ENCODE measurements around the gene ZNF319. TPM values are rescaled to one million over a fixed set of nuclear protein-coding genes. Genes with fewer than 3 reads are reported as not detected.

The ZNF319 gene
- total RNA-seq, 2 experiments from 2014 or later = 4.7 to 12.7 TPM

DNA sequence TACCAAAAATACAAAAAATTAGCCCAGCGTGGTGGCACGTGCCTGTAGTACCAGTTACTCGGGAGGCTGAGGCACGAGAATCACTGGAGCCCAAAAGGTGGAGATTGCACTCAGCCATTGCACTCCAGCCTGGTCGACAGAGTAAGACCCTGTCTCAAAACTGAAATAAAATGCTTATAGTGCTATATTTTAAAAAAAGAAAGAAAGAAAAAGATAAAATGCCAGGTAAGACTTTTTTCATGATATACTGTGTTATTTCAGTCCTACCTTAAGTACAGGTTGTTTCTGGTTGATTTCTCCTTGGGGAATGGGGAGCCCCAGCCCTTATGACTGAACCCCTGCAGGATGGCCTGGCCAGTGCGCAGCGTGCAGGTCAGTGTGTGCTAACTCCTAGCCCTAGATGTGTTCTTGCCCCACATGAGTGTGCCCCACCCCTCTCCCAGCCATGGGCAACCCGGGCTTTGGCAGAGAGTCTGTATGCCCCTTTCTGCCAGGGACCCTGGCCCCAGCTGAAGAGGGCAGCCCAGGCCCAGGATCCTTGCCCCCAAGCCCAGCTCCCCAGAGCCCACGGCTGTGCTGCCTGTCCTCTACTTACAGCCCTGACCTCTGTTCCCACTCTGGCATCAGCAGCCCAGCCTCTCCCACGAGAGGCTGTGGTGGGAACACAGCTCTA is 30.9 kb downstream of the ZNF319 start:
- ChIA-PET POLR2A (interaction anchor here (0.7 to 0.8 kb wide), 2 partner anchors 24 to 1349 kb away, joined by 3 to 4 read pairs; no protein-coding TSS in a partner anchor), CTCF (ENCODE audit: unreplicated experiment) (no interaction called here)
- no TSS peak for BruUV-seq (replicated peaks)
- no peak for DNase-seq (ENCODE audit: low spot score)
- no peaks in the 10 kb centered on the region for H3K4me1 ChIP-seq (ENCODE audit: insufficient read depth, low read length, poor library complexity, severe bottlenecking)
- no peaks in the 10 kb centered on the region for H3K79me2 ChIP-seq (ENCODE audit: insufficient read depth, low read depth, low read length)
- no peak overlapping the region for H3K27ac ChIP-seq (ENCODE audit: low read depth, low read length, poor library complexity, severe bottlenecking)
- H3K4me3 ChIP-seq (ENCODE audit: low read depth, low read length, poor library complexity, severe bottlenecking) = no peak overlapping the region
- no peak for TF ChIP-seq EZH2phosphoT487 (IDR thresholded peaks at IDR 0.05; ENCODE audit: borderline replicate concordance, low read depth, low read length)
- TF ChIP-seq, protein P1, sequence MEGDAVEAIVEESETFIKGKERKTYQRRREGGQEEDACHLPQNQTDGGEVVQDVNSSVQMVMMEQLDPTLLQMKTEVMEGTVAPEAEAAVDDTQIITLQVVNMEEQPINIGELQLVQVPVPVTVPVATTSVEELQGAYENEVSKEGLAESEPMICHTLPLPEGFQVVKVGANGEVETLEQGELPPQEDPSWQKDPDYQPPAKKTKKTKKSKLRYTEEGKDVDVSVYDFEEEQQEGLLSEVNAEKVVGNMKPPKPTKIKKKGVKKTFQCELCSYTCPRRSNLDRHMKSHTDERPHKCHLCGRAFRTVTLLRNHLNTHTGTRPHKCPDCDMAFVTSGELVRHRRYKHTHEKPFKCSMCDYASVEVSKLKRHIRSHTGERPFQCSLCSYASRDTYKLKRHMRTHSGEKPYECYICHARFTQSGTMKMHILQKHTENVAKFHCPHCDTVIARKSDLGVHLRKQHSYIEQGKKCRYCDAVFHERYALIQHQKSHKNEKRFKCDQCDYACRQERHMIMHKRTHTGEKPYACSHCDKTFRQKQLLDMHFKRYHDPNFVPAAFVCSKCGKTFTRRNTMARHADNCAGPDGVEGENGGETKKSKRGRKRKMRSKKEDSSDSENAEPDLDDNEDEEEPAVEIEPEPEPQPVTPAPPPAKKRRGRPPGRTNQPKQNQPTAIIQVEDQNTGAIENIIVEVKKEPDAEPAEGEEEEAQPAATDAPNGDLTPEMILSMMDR (conservative IDR thresholded peaks at IDR 0.05; ENCODE audit: low read length) = no peak
- no peak overlapping the region for H3K4me2 ChIP-seq (ENCODE audit: low read length)
- H4K20me1 ChIP-seq (ENCODE audit: insufficient read depth, low read length) = no peaks in the 10 kb centered on the region
- no peaks in the 10 kb centered on the region for H3K36me3 ChIP-seq (ENCODE audit: insufficient read depth, low read length)
- H2AFZ ChIP-seq (ENCODE audit: low read length) = no peak overlapping the region
- no peaks in the 10 kb centered on the region for H3K9me2 ChIP-seq (ENCODE audit: insufficient read depth, low read length)
- intact Hi-C loops (cut with micrococcal nuclease; ENCODE audit: unreplicated experiment) = no loop called here
- H3K9me3 ChIP-seq (ENCODE audit: low read length) = no peaks in the 10 kb centered on the region

DNA sequence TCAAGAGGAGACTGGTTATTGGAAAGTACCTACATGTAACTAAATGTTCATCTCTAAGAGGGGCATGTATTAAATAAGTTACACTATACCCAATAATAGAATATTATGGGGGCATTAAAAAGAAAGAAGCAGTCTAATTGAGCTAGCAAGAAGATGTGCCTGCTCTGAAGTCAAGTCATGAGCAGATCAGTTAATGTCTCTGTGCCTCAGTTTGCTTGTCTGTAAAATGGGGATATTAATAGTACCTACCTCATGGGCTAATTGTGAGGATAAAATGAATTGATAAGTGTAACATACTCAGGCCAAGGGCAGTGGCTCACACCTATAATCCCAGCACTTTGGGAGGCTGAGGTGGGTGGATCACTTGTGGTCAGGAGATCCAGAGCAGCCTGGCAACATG is 32.6 kb downstream of the ZNF319 start:
- no TSS peak for BruUV-seq (replicated peaks)
- no peak overlapping the region for H3K4me3 ChIP-seq (ENCODE audit: low read depth, low read length, poor library complexity, severe bottlenecking)
- H3K9me3 ChIP-seq (ENCODE audit: low read length) = no peaks in the 10 kb centered on the region
- ChIA-PET POLR2A (no interaction called here), CTCF (ENCODE audit: unreplicated experiment) (no interaction called here)
- no peaks in the 10 kb centered on the region for H4K20me1 ChIP-seq (ENCODE audit: insufficient read depth, low read length)
- H3K4me1 ChIP-seq (ENCODE audit: insufficient read depth, low read length, poor library complexity, severe bottlenecking) = no peaks in the 10 kb centered on the region
- H2AFZ ChIP-seq (ENCODE audit: low read length) = no peak overlapping the region
- no peak for DNase-seq (ENCODE audit: low spot score)
- TF ChIP-seq EZH2phosphoT487 (IDR thresholded peaks at IDR 0.05; ENCODE audit: borderline replicate concordance, low read depth, low read length) = no peak
- TF ChIP-seq, protein P1 (conservative IDR thresholded peaks at IDR 0.05; ENCODE audit: low read length) = no peak
- intact Hi-C loops (cut with micrococcal nuclease; ENCODE audit: unreplicated experiment) = no loop called here
- no peaks in the 10 kb centered on the region for H3K79me2 ChIP-seq (ENCODE audit: insufficient read depth, low read depth, low read length)
- no peaks in the 10 kb centered on the region for H3K9me2 ChIP-seq (ENCODE audit: insufficient read depth, low read length)
- no peak overlapping the region for H3K27ac ChIP-seq (ENCODE audit: low read depth, low read length, poor library complexity, severe bottlenecking)
- no peaks in the 10 kb centered on the region for H3K36me3 ChIP-seq (ENCODE audit: insufficient read depth, low read length)
- no peak overlapping the region for H3K4me2 ChIP-seq (ENCODE audit: low read length)

DNA sequence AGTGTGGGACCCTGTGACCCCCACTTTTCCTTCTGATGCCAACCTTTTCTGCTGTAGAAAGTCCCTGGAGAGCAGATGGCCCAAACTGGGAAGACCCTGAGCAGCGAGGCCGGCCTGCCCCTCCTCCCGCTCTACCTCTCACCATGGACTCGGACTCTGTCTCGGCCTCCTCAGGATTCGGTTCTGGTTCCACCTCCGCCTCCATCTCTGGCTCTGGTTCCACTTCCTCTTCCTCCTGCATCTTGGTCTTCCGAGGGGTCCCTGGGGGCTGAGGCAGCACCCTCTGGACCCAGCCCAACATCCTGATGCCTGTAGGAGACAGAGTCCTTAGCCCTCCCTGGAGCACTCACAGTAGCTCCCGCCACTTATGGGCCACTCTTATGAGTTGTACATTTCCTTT is 33.5 kb downstream of the ZNF319 start:
- H4K20me1 ChIP-seq (ENCODE audit: insufficient read depth, low read length) = no peaks in the 10 kb centered on the region
- H3K9me2 ChIP-seq (ENCODE audit: insufficient read depth, low read length) = no peaks in the 10 kb centered on the region
- no peak overlapping the region for H3K27ac ChIP-seq (ENCODE audit: low read depth, low read length, poor library complexity, severe bottlenecking)
- H3K4me3 ChIP-seq (ENCODE audit: low read depth, low read length, poor library complexity, severe bottlenecking) = no peak overlapping the region
- no TSS peak for BruUV-seq (replicated peaks)
- no peaks in the 10 kb centered on the region for H3K79me2 ChIP-seq (ENCODE audit: insufficient read depth, low read depth, low read length)
- DNase-seq (ENCODE audit: low spot score) = no peak
- no peak overlapping the region for H3K4me2 ChIP-seq (ENCODE audit: low read length)
- TF ChIP-seq, protein P1 (conservative IDR thresholded peaks at IDR 0.05; ENCODE audit: low read length) = no peak
- no peaks in the 10 kb centered on the region for H3K9me3 ChIP-seq (ENCODE audit: low read length)
- no peak overlapping the region for H2AFZ ChIP-seq (ENCODE audit: low read length)
- ChIA-PET CTCF (ENCODE audit: unreplicated experiment) (no interaction called here), POLR2A (no interaction called here)
- intact Hi-C loops (cut with micrococcal nuclease; ENCODE audit: unreplicated experiment) = no loop called here
- no peaks in the 10 kb centered on the region for H3K4me1 ChIP-seq (ENCODE audit: insufficient read depth, low read length, poor library complexity, severe bottlenecking)
- H3K36me3 ChIP-seq (ENCODE audit: insufficient read depth, low read length) = no peaks in the 10 kb centered on the region

Measured in OCI-LY7 (cell line).